Measurements from ENCODE around the gene CARS2. TPM values are rescaled to one million over a fixed set of nuclear protein-coding genes. Genes with fewer than 3 reads are reported as not detected.
A peak's percentile ranks its signal among the peaks of the same experiment; 100 is the strongest.

CARS2 gene
- total RNA-seq, 1 donor from 2014 or later, result 81.5 TPM

DNA sequence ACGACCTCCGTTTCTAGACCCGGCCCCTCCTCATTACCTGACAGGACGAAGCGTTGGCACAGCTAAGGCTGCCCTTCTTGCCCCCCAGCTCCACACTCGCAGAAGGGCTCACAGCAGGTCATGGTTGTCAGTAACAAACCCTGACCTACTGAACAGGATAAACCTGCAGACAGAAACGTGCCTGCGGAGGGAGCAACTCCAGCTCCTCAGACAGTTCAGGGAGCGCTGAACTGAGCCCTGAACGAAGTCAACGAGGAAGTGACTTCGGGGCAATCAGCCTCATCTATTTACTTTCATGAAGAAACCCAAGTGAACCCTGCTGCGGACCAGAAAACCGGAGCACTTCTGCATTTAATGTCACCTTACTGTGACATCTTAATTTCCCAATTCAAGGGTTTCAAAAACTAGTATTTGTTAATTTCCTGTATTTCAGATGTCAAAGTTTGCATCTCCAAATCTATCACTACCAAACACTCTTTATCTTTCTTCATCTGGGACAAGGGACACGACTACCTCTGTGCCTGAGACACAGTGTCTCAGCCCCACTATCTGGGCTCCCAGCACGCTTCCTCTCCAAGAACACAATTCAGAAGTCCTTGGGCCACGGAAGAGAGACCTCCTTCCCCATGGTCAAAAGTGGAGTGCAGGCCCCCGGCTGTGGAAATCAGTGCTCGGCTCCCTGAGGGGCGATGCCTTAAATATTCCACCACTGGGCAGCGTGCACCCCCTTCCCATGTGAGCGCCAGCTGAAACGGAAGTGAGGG, 40.2 kb downstream of the CARS2 start:
- no peak for TF ChIP-seq CTCF (conservative IDR thresholded peaks at IDR 0.05)
- Mint-ChIP-seq H3K4me1 (no peaks in the 10 kb centered on the region), H3K27me3 (ENCODE audit: low read depth) (no peaks in the 10 kb centered on the region), H3K36me3 (ENCODE audit: low read depth) (peaks cover 63% of the 10 kb centered on the region), H3K9me3 (peaks cover 4% of the 10 kb centered on the region), H3K4me3 (no peak overlapping the region), H3K27ac (ENCODE audit: unreplicated experiment) (peak overlapping the region; percentile 50)
- no peak for DNase-seq (ENCODE audit: low read depth, low spot score)

- H3K4me1 Mint-ChIP-seq, result no peaks in the 10 kb centered on the region
- no peak for DNase-seq (ENCODE audit: low read depth, low spot score)
- no peaks in the 10 kb centered on the region for H3K27me3 Mint-ChIP-seq (ENCODE audit: low read depth)
- no peak overlapping the region for H3K4me3 Mint-ChIP-seq
- TF ChIP-seq CTCF (conservative IDR thresholded peaks at IDR 0.05), result no peak
- H3K27ac Mint-ChIP-seq (ENCODE audit: unreplicated experiment), result no peak overlapping the region
- peaks cover 61% of the 10 kb centered on the region for H3K36me3 Mint-ChIP-seq (ENCODE audit: low read depth)
- peaks cover 10% of the 10 kb centered on the region for H3K9me3 Mint-ChIP-seq
These were observed 41.2 kb downstream of the CARS2 start for GRCh38 chr13:110664673-110665072.

DNA sequence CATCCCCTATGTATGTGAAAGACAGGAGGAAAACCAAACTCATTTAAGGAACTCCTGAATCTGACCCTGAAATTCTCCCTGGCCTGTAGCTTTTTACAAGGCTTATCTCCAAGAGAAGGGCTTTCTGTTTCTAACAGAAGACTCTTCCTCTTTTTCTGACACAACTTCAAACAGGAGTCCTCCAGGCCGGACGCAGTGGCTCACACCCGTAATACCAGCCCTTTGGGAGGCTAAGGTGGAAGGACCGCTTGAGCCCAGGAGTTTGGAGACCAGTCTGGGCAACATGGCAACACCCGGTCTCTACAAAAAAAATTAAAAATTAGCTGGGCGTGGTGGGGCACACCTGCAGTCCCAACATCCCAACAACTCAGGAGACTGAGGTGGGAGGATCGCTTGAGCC, 41.9 kb downstream of the CARS2 start:
- no peak overlapping the region for H3K27ac Mint-ChIP-seq (ENCODE audit: unreplicated experiment)
- no peak overlapping the region for H3K4me3 Mint-ChIP-seq
- no peak for TF ChIP-seq CTCF (conservative IDR thresholded peaks at IDR 0.05)
- no peaks in the 10 kb centered on the region for H3K4me1 Mint-ChIP-seq
- no peaks in the 10 kb centered on the region for H3K27me3 Mint-ChIP-seq (ENCODE audit: low read depth)
- no peak for DNase-seq (ENCODE audit: low read depth, low spot score)
- peaks cover 15% of the 10 kb centered on the region for H3K9me3 Mint-ChIP-seq
- peaks cover 63% of the 10 kb centered on the region for H3K36me3 Mint-ChIP-seq (ENCODE audit: low read depth)

GRCh38 chr13:110663491-110663890, 42.4 kb downstream of the CARS2 start:
- Mint-ChIP-seq H3K36me3 (ENCODE audit: low read depth) (peaks cover 63% of the 10 kb centered on the region), H3K27me3 (ENCODE audit: low read depth) (no peaks in the 10 kb centered on the region)

DNA sequence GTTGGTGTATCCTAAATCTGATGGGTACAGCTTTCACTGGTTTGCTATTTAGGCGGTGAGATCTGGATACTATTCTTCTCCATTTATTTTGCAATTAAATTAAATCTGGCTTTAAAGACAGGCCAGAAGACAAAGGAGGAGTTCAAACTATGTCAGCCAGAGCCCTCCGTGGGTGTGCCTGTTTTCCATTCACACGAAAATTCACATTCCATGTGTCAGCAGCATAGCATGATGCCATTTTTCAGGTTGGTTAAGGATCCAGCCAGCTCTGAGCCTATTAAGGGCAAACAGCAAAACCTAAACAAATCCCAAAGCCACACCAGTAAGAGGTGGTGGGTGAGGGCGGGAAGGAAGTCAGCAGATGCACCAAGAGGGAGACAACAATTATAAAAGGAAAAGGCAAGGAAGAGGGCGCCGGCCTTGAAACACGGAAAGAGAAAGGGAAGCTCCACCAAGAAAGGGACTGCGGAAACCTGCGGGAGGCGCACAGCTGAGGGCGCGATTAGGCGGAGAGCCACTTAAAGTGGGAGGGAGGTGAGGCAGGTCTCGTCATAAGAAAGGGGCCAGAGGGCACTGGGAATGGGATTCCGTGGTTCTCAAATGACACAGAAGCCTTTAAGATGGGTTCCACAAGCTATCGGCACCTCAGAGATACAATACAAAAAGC, 43.0 kb downstream of the CARS2 start:
- no peak overlapping the region for H3K27ac Mint-ChIP-seq (ENCODE audit: unreplicated experiment)
- no peak for DNase-seq (ENCODE audit: low read depth, low spot score)
- H3K36me3 Mint-ChIP-seq (ENCODE audit: low read depth), result peaks cover 68% of the 10 kb centered on the region

More at GRCh38 chr13:110663491-110663890, 42.4 kb downstream of the CARS2 start:
- Mint-ChIP-seq H3K9me3 (peaks cover 16% of the 10 kb centered on the region), H3K4me3 (no peak overlapping the region), H3K4me1 (no peaks in the 10 kb centered on the region), H3K27ac (ENCODE audit: unreplicated experiment) (peak overlapping the region; percentile 22)
- TF ChIP-seq CTCF (conservative IDR thresholded peaks at IDR 0.05), result no peak
- DNase-seq (ENCODE audit: low read depth, low spot score), result no peak

More for the DNA sequence above, 43.0 kb downstream of the CARS2 start:
- peaks cover 19% of the 10 kb centered on the region for H3K9me3 Mint-ChIP-seq
- H3K4me1 Mint-ChIP-seq, result no peaks in the 10 kb centered on the region
- no peaks in the 10 kb centered on the region for H3K27me3 Mint-ChIP-seq (ENCODE audit: low read depth)
- TF ChIP-seq CTCF (conservative IDR thresholded peaks at IDR 0.05), result no peak
- H3K4me3 Mint-ChIP-seq, result no peak overlapping the region
